Testis (tissue), 2 donors: ENCODE measurements around the gene SNED1.

Experiments
- CTCF ChIP-seq, 3 experiments: fragments of 450-650 bp in 2 of 3; fragments of 200-600 bp in 1 of 3; sonication (generic) in 1 of 3; IDR thresholded peaks; one replicate each; pipeline ENCODE4 v1.5.1; 2016 to 2019; ENCODE audit warnings: antibody characterized with exemption in 3 of 3, mild to moderate bottlenecking in 2 of 3, moderate library complexity in 1 of 3
- POLR2A ChIP-seq: fragments of 450-650 bp; IDR thresholded peaks from one replicate; pipeline ENCODE4 v1.6.1; 2017; ENCODE audit warnings: antibody characterized with exemption, mild to moderate bottlenecking, moderate library complexity

GRCh38 chr2:240963065-240963867, 35.2 kb upstream of the SNED1 start:
- TF ChIP-seq POLR2A (no peak), CTCF (IDR thresholded peaks at IDR 0.05) (no peak)
